Measurements from ENCODE around the gene HLA-DMB.

Gene HLA-DMB

DNA sequence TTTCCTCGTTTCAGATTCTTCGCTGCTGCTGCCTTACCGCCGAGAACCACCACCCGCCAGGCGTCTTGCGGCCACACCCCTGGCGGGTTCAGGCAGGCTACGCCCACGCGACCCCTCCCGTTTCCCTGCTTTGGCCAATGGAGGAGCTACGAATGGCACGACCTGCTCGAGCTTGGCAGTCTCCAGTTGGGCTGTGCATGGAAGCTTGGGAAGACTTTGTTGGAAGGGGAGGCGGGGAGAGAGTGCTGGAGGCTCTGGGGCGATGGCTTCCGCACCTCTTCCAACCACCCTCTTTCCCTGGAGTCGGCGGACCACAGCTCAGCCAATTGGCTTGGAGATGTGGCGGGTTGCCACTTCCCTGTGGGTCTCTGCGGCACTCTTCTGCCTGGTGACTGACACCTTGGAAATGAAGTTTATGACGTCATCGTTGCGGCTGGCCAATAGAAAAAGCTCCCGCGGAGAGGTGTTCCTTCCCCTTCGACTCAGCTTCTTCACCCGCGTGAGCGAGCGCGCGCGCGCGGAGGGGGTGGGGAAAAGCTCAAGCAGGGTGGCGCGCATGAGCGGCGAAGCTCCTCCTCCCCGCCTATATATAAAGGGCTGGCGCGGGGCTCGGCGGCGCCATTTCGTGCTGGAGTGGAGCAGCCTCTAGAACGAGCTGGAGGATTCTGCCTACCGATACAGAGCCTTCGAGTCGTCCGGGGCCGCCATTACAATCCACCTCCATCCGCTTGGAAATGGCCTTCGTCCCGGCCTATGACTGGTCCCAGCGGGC, 30.9 kb upstream of the HLA-DMB start:
- peak; percentile 100 for DNase-seq

DNA sequence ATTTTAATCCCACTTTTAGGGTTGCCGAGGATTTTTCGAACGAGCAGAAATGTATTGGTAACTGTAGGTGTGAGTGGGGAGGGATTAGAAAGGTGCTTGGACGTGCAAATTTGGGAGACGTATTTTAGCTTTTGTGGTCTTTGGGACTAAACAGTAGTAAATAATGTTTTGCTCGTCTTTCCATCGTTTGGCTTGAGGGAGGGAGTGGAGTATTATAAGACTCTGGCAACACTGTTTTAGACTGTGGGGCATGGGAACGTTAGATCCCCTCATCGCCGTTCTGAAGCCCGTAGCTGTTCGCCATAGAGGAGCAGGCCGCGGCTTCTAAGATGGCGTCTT, 30.4 kb upstream of the HLA-DMB start:
- DNase-seq: no peak

DNA sequence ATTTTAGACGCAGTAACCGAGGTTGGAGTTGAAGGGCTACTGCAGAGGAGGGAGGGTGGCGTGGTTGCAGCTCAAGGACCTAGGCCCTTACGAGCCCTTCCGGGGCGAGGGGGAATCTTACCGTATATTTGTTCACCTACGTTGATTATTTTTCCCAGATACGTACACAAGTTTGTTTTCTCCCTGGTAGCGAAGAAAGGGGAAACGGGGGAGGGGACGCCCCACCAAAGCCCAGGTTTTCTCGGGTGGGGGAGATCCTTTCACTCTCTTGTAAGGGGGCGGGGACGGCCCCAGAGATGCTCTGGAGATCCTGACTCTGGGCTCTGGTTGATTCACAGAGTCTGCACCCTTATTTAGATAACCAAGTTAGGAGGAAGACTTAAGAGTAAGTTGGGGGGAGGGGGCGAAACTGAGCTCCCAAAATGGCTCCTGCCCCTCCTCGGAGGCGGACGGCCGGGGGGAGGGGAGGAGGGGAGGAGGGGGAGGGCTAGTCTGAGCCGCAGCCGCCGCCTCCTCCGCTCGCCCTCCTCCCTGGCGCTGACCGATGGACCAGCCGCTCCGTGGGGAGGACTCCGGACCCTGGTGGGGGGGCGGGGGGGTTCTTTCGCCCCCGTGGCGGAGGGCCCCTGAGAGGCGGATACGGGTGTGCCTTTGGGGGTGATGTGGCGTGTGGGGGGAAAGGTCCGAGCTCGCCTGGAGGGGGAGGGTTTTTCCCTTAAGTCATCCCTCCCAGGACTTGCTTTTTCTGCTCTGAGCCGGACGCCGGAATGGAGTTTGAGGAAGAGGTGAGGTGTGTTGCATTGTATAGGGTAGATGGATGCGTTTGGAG, 29.8 kb upstream of the HLA-DMB start:
- peak; percentile 67 for DNase-seq

DNA sequence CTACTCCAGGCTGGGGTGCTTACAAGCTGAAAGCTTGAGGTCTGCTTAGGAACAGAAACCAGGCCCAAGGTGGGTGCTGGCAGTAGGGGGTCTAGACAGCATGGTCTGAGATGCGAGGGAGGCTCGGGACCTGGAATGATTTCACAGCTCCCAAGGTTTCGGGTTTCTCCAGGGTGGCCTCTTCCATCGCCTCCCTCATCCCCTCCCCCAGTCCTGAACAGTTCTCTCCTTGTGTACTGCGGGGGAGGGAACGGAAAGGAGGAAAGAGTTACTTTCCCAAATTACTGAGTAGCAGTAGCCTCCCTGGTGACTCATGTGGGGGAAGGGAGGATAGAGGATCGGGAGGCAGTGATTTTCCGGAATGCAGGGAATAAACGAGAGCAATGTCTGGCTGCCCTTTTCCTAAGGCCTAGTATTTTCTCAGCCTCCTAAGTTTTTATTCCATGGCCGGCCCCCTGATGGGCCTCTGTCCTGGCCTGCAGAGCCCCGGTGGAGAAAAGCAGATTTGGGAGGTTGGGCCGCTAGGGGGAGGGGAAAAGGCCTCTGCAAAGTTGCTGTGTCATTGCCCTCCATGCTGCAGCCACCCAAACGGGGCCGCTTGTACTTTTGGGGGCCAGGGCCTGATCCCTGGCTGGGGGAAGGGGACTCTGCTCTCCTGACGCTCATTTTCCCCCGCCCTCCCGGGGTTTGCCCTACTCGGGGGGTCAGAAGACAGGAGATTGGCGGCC, 29.0 kb upstream of the HLA-DMB start:
- peak; percentile 77 for DNase-seq

DNA sequence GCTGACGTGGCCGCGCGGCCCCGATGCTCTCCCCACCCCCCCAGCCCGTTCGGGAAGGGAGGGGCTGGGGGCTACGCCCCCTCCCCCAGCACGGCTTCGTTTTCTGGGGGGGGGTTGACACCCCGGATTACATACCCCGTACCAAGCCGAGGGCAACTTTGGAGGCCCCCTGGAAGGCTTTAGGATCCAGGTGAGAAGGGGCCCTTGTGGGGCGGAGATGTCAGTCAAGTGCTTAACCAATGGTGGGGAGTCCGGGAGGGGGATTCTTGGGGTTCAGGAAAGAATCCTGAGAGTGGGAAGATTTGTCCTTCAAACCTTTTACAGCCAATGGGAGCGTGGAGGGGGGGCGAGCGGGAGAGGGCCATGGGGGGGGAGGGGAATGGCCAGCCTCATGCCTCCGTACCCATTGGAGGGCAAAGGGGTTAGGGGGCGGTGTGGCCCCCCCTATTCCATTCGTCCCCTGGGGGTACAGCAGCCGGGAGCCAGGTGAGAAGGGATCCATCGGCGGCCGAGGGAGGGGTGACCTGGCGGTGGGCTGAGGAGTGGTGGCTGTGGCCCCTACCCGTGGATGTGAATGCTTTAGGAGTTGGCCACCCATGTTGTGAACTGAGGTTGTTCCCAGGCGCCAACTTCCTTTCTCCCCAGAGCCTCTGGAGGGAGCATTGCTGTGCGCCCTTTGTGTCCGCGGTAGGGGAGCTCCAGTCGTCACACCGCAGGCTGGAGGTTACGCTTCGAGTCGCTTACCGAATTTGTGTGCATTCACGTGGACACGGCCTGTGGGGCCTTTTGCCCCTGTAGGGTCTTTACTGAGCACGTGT, 28.2 kb upstream of the HLA-DMB start:
- DNase-seq: peak; percentile 67

DNA sequence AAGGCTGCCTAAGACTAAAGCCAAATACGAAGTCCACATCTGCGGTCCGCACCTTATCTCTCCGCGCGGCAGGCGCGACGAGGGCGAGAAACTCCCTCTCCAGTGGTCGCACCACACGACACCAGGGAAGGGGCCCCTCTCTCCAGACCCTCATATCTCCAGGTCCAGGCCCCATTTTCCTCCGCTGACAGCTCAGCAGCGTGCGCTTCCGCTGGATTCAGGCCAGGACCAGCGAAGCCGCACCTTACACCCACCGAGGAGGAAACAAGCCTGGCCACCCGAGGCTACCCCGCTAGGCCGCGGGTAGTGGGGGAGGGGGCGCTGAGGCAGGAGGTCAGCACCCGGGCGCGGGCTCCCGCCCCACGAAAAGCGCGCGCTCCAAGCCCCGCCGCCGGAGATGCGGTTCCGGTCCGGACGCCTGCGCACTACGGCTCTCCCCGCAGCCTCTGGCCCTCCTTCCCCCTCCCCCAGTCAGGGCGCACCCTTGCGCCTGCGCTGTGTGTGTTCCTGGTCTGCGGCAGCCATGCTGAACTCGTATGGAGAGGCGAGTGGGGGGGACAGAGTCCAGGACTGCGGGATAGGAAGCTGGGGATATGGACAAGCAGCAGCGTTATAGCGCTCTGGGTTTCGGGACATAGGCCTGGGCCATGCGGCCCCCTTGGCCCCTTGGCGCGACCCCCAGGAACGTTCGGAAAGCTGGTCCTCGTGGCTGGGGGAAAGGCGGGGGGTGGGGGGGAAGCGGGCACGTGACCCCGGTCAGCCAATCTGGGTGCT, 27.5 kb upstream of the HLA-DMB start, which contains the start of gene BRD2:
Gene BRD2 (plus strand): TSS at position 502 of the 774 bp plus-strand sequence. CDS start 4,305 bp downstream, outside the sequence.
- peak; percentile 95 for DNase-seq

DNA sequence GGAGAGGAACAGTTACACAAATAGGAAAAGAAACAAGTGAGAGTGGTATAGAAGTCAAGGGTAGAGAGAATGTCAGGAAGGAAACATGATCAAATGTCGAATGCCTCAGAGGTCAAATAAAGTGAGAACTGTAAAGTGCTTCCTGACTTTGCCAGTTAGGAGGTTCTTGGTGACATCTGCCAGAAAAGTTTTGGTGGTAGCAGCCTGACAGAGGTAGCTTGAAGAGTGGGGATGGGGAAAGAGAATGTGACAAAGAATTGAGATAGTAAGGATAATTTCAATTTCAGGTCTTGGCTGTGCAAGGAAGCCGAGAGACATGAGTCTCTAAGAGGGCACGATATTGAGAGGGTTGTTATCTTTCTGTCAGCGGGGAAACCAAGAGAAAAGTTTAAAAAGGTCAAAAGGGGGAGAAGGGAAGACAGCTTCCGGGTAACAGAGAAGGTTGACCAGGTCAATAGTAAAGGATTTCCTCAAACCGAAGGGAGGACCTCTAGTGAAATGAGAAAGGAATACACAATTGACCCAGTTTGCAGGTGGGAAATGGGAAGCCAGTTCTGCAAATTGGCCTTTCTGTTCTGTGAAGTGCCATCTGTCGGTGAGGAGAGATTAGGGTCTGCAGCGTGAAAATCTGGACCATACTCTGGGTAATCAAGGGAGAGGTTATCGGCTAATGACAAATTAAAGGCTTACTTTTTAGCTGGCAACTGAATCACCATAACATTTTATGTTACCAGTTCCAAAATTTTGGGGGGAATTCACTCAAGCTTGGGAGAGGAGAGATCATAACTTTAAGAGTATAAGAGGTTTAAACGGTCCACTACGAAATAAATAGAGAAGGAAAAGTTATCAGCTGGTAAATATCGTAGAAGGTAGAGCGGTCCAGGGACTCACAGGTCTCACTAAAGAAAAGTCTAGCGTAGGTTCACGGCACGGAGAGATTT, 26.6 kb upstream of the HLA-DMB start:
- DNase-seq: peak; percentile 55

DNA sequence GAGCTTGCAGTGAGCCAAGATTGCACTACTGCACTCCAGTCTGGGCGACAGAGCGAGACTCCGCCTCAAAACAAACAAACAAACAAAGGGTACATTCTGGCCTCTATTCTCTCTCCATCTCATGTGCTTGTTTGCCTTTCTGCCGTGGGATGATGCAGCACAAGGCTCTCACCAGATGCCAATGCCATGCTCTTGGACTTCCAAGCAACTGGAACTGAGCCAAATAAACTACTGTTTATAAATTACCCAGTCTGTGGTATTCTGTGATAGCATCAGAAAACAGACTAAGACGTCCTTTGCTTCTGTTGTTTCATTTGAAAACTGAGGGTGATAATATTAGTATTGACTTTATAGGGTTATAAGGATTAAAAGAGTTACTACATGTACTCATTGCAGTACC, 23.9 kb upstream of the HLA-DMB start:
- no peak for DNase-seq

DNA sequence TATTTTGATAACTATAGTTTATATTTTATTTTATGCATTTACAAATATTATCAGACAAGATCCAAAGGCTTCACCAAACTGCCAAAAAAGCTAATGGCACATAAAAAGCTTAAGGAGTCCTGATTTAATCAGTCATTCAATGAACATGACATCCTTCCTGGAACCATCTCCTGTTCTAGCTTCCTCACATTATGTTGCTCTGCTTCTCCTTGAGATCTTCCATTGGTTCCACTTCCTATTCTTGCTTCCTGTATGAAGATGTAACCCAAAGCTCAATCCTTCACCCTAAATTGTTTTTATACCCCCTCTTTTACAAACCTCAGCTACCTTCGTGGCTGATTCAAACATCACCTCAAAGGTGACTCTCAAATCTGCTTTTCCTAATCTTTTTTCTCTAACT, 23.0 kb upstream of the HLA-DMB start:
- DNase-seq: no peak

DNA sequence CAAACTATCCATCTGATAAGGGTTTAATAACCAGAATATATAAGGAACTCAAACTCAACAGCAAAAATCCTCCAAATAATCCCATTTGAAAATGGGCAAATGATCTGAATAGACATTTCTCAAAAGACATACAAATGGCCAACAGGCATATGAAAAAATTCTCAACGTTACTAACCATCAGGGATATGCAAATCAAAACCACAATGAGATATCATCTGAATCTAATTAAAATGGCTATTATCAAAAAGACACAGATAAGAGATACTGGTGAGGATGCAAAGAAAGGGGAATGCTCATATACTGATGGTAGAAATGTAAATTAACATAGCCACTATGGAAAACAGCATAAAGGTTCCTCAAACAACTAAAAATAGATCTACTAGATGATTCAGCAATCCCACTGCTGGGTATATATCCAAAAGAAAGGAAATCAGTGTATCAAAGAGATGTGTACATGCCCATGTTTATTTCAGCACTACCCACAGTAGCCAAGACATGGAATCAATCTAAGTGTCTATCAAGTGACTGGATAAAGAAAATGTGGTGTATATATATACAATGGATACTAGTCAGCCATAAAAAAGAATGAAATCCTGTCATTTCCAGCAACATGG, 21.5 kb upstream of the HLA-DMB start:
- no peak for DNase-seq

DNA sequence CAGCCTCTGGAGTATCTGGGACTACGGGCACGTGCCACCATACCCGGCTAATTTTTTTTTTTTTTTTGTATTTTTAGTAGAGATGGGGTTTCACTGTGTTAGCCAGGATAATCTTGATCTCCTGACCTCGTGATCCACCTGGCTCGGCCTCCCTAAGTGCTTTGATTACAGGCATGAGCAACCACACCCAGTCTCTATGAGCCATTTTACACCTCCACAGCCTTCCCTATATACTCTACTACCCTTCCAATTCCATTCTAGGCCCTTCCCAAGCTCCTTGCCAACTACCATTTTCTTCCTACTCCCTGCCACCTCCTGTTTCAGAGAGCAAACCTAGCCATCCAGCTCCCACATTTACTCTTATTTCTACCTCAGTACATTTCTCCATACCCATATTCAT, 19.7 kb upstream of the HLA-DMB start:
- DNase-seq: no peak

DNA sequence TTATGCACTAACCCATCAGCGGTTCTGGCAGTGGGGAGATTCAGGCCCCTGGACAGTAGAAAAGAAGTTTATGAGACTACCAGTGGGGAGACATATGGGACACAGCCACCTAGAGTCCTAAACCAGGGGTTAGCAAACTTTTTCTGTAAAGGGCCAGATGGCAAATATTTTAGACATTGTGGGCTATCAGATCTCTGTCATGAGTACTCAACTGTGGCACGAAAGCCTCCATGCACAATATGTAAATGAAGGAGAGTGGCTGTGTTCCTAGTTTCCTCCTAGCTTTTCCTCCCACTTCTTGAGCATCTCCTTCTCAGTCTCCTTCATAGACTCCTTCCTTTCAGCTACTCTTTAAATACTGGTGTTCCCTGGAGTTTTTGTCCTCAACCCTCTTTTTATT, 15.3 kb upstream of the HLA-DMB start:
- DNase-seq: no peak

DNA sequence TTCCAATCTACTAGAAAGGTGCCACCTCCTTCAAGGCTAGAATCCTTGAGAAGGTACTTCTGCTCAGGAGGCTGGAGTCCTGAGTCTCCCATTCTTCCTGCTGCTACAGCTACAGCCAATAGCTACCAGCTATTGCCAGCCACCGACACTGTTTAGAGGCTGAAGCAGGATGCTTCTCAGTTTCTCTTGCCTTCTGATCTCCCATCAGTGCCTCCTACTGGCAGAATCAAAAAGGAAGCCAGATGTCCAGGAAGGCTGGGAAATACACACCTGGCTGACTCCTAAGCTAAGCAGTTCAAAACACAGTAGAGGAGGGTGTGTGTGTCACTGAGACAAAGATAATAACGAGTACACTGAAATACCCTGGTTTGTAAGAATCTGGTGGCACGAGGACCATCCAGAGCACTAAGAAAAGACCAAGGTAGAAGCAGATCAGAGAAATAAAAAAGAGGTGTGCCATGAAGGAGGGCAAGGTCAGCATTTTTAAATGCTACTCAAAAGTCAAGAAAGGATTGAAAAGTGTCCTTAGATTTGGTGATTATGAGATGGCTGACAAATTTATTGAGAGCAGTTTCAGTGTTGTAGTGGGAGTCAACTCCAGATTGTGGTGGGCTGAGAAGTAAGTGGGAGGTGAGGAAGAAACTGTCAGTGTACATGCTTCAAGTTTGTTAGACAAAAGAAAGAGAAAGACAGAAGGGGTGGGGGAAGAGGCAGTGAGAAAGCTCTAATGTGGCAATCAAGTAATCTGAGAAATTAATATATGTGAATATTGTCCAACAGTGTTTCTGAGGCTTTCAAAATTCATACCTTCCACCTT, 14.4 kb upstream of the HLA-DMB start:
- DNase-seq: no peak

DNA sequence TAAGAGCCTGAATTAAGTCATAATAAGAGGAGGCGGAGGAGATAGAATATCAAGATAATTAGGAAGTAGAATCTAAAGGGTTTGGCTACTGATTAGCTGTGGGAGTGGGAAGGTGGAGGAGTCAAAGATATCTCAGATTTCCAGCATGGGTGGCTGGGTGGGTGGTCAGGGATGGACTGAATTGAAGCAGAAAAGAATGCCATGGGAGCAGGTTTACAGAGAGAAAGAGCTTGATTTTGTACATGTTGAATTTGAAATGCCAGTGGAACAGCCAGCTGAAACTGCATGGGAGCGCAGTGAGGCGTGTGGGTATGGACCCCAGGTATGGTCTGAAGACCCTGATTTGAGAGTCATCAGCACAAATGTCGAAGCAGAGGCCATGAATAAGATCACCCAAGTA, 13.4 kb upstream of the HLA-DMB start:
- DNase-seq: no peak

DNA sequence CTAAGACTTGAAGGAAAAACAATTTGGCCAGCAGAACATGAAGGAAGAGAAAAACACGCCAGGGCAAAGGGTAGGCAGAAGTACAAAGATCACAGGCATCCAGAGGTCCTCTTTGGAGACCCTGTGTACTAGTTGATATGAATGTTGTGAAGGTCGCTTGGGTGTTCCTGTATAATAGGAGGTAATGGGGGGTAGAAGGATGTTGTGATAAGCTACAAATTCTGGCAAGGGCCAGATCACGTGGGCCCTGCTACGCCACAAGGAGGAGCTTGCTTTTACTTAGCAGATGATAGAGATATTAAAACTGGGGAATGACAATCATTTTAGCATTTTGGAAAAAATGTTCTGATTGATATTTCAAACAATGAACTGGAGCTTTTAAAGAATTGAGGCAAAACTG, 12.9 kb upstream of the HLA-DMB start:
- DNase-seq: no peak

DNA sequence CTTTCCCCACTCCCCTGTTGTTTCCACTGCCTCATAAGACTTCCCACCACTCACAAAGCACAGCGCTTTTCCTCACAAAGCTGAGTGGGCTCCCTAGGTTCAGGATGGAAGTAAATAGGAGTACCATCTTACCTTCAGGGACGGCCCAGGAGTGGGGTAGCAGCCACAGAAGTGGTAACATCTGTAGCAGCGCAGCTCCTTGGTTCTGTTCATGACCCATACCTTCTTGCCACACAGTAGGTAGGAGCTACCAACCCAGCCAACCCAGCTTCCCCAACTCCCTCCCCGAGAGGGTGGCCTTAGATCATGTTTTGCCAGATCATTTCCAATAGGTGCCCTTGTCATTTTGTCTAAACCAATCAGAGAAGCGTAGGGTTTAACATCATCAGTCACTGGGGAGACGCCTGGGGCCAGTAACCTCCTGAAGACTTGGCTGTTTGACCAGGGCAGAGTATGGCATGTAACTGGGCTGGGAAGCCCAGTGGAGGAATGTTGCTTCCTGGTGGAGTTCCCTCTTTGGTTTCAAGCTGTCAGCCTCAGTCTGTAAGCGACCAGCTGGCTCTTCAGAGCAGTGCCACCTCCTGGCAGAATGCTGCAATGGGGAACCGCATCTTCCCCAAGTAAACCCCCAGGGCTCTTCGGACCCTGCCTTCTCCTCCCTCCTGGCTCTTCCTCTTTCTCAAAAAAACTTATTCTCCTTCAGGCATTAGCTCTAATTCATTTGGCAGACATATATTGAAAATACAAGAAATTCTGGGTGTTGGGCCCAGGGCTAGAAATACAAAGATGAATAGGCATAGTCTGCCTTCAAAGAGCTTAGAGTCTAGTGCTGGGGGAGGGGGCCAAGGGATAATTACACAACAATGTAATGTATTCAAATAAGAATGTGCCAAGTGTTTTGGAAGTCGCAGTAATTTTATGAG, 12.2 kb upstream of the HLA-DMB start, which contains the start of gene HLA-DMA:
Gene HLA-DMA (minus strand): TSS at position 281 of the 923 bp plus-strand sequence. CDS start 61 bp downstream, at position 220.
- DNase-seq: no peak

DNA sequence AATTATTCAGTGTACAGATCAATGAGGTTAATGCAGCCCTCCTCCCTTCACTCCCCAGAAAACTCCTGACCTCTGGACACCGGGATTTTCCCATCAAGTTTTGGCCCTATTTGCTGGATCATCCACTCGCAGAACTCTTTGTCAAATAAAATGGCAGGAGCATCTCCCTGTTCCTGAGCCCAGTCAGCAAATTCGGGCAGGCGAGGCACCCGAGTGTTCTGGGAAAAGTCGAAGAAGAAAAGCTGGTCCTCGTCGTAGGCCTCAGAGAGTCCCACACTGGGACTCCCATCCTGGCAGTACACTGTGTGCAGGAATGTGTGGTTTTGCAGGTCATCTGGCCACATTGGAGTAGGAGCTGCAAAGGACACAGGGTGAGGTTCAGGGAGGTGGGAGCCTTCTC, 9.6 kb upstream of the HLA-DMB start:
- no peak for DNase-seq

DNA sequence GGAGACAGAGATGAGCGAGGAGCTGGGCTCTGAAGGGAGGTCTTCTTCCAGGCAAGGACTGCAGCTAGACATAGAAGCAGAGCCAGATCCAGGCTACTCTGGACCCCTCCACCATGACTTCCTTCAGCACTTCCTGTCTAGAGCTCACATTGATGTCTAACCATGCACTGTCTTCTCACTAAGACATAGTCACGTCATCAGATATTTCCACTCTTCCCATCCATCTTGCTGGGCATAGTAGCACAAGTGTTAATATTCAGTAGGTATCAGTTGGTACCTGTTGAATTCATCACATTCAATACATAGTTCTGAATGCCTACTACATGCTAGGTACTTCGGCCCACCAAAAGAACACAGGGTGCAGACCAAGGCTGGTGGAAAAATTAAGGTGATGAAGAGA, 9.2 kb upstream of the HLA-DMB start:
- DNase-seq: no peak
